GM23248 (cell line): ENCODE measurements around the gene LRRC18.

ENCODE experiments used
- EZH2 ChIP-seq: fragments of 200-600 bp; sonication (generic); IDR thresholded peaks from 2 replicates; pipeline ENCODE4 v1.6.1; 2018; ENCODE audit warnings: antibody characterized with exemption, mild to moderate bottlenecking; ENCODE audit not compliant: insufficient read depth, poor library complexity, severe bottlenecking
- EZH2phosphoT487 ChIP-seq: fragments of 200-600 bp; sonication (generic); IDR thresholded peaks from 2 replicates; pipeline ENCODE4 v1.6.1; 2018; ENCODE audit warnings: antibody characterized with exemption, moderate library complexity, mild to moderate bottlenecking, low read depth; ENCODE audit not compliant: insufficient read depth

- TF ChIP-seq EZH2, result no peak
- no peak for TF ChIP-seq EZH2phosphoT487
These were observed 61.5 kb downstream of the LRRC18 start for GRCh38 chr10:48878091-48878490.
